WTC11 (cell line): ENCODE results near the gene TNPO1. TPM values are rescaled to one million over a fixed set of nuclear protein-coding genes. Genes with fewer than 3 reads are reported as not detected.
"Not testable (repeated sequence)": the region's sequence is repeated elsewhere in the genome, so short reads cannot be mapped to it uniquely, and the experiment has no call there.

Experiments used
- ATAC-seq: fragments of 200-7000 bp; cut with Tn5 transposase; 2 replicates; pipeline ENCODE4 v1.10.0; 2021; ENCODE audit warnings: mild to moderate bottlenecking, moderate library complexity
- CTCF ChIA-PET: fragments of 300-600 bp; sonication (Branson Sonifier 250); formaldehyde crosslinking; loops from one replicate; lab custom pipeline; 2021; ENCODE audit warnings: antibody characterized with exemption; lab: Charles Lee
- POLR2A ChIA-PET: fragments of 350-600 bp; sonication (Branson Sonifier 250); formaldehyde crosslinking; loops from one replicate; lab custom pipeline; 2021; ENCODE audit warnings: antibody characterized with exemption; lab: Charles Lee
- DNase-seq: peaks from one replicate; pipeline ENCODE4 v3.0.0; 2021; ENCODE audit warnings: low spot score
- H3K27ac Mint-ChIP-seq: 2 replicates; pipeline ENCODE4 v1.8.0; 2021; ENCODE audit warnings: mixed read lengths
- H3K27me3 Mint-ChIP-seq: 2 replicates; pipeline ENCODE4 v1.8.0; 2021; ENCODE audit warnings: low read depth, mild to moderate bottlenecking, moderate library complexity, mixed read lengths
- H3K36me3 Mint-ChIP-seq: 2 replicates; pipeline ENCODE4 v1.8.0; 2021; ENCODE audit warnings: mixed read lengths
- H3K4me1 Mint-ChIP-seq: 2 replicates; pipeline ENCODE4 v1.8.0; 2022; ENCODE audit warnings: mixed read lengths
- H3K4me3 Mint-ChIP-seq: 2 replicates; pipeline ENCODE4 v1.8.0; 2021; ENCODE audit warnings: mild to moderate bottlenecking, moderate library complexity, mixed read lengths
- H3K9me3 Mint-ChIP-seq: 2 replicates; pipeline ENCODE4 v1.8.0; 2021; ENCODE audit warnings: mixed read lengths
- CBFB ChIP-seq: sonication (generic); formaldehyde crosslinking; IDR thresholded peaks from 2 replicates; pipeline ENCODE4 v1.8.1; 2022; ENCODE audit warnings: mild to moderate bottlenecking, low read depth, missing genetic modification reagents
- CREB1 ChIP-seq: sonication (generic); formaldehyde crosslinking; IDR thresholded peaks from 2 replicates; pipeline ENCODE4 v1.8.0; 2023; ENCODE audit warnings: mild to moderate bottlenecking, missing genetic modification reagents
- FOXP1 ChIP-seq: sonication (generic); formaldehyde crosslinking; IDR thresholded peaks from 2 replicates; pipeline ENCODE4 v1.8.0; 2022; ENCODE audit warnings: missing genetic modification reagents, mild to moderate bottlenecking, moderate library complexity, borderline replicate concordance
- GABPB1 ChIP-seq: sonication (generic); formaldehyde crosslinking; IDR thresholded peaks from 2 replicates; pipeline ENCODE4 v1.8.1; 2023; ENCODE audit warnings: mild to moderate bottlenecking, missing genetic modification reagents
- GRHL2 ChIP-seq: fragments of 250-450 bp; sonication (Bioruptor Pico); IDR thresholded peaks from 2 replicates; pipeline ENCODE4 v1.8.0; 2022; ENCODE audit warnings: mild to moderate bottlenecking, moderate library complexity; ENCODE audit not compliant: insufficient replicate concordance, severe bottlenecking
- HMGA2 ChIP-seq: fragments of 250-450 bp; sonication (Bioruptor Pico); IDR thresholded peaks from 2 replicates; pipeline ENCODE4 v1.4.0; 2021; ENCODE audit warnings: mild to moderate bottlenecking, moderate library complexity
- NFYB ChIP-seq: sonication (generic); formaldehyde crosslinking; conservative IDR thresholded peaks from 2 replicates; pipeline ENCODE4 v1.8.0; 2022; ENCODE audit warnings: low read depth, missing genetic modification reagents
- NR2C2 ChIP-seq: sonication (generic); formaldehyde crosslinking; IDR thresholded peaks from 2 replicates; pipeline ENCODE4 v1.8.0; 2022; ENCODE audit warnings: mild to moderate bottlenecking, missing genetic modification reagents
- OVOL2 ChIP-seq: fragments of 250-450 bp; sonication (Bioruptor Pico); IDR thresholded peaks from 2 replicates; pipeline ENCODE4 v1.9.0; 2021; ENCODE audit warnings: mild to moderate bottlenecking, borderline replicate concordance
- TP53 ChIP-seq: sonication (generic); formaldehyde crosslinking; IDR thresholded peaks from 2 replicates; pipeline ENCODE4 v1.8.1; 2023; ENCODE audit warnings: mild to moderate bottlenecking, missing genetic modification reagents
- ZMAT4 ChIP-seq: fragments of 250-450 bp; sonication (Bioruptor Pico); IDR thresholded peaks from 2 replicates; pipeline ENCODE4 v1.9.0; 2021; ENCODE audit warnings: mild to moderate bottlenecking
- ZNF317 ChIP-seq: sonication (generic); formaldehyde crosslinking; IDR thresholded peaks from 2 replicates; pipeline ENCODE4 v1.8.1; 2023; ENCODE audit warnings: low read depth, mild to moderate bottlenecking, moderate library complexity, missing genetic modification reagents, borderline replicate concordance
- ZNF416 ChIP-seq: fragments of 250-450 bp; sonication (Bioruptor Pico); IDR thresholded peaks from 2 replicates; pipeline ENCODE4 v1.9.0; 2021; ENCODE audit warnings: mild to moderate bottlenecking, inconsistent platforms
- ZNF423 ChIP-seq: fragments of 250-450 bp; sonication (Bioruptor Pico); IDR thresholded peaks from 2 replicates; pipeline ENCODE4 v2.1.2; 2022; ENCODE audit warnings: mild to moderate bottlenecking, moderate library complexity
- total RNA-seq: library from RNA; stranded (reverse); gene quantifications from 3 replicates; pipeline ENCODE4 v1.2.3, GENCODE V29; 2021
- TF ChIP-seq, protein P1 (sequence below): sonication (generic); formaldehyde crosslinking; IDR thresholded peaks from 2 replicates; pipeline ENCODE4 v1.8.0; 2022; ENCODE audit warnings: mild to moderate bottlenecking, missing genetic modification reagents
- TF ChIP-seq, protein P2 (sequence below): fragments of 250-450 bp; sonication (Bioruptor Pico); IDR thresholded peaks from 2 replicates; pipeline ENCODE4 v1.8.0; 2021; ENCODE audit warnings: mild to moderate bottlenecking
- TF ChIP-seq, protein P3 (sequence below): sonication (generic); formaldehyde crosslinking; IDR thresholded peaks from 2 replicates; pipeline ENCODE4 v1.8.0; 2022; ENCODE audit warnings: mild to moderate bottlenecking, missing genetic modification reagents
- TF ChIP-seq, protein P4 (sequence below): sonication (generic); formaldehyde crosslinking; IDR thresholded peaks from 2 replicates; pipeline ENCODE4 v1.8.0; 2023; ENCODE audit warnings: missing genetic modification reagents, mild to moderate bottlenecking, borderline replicate concordance

TNPO1 gene
- total RNA-seq, 1 experiment from 2014 or later, result 150 TPM

DNA sequence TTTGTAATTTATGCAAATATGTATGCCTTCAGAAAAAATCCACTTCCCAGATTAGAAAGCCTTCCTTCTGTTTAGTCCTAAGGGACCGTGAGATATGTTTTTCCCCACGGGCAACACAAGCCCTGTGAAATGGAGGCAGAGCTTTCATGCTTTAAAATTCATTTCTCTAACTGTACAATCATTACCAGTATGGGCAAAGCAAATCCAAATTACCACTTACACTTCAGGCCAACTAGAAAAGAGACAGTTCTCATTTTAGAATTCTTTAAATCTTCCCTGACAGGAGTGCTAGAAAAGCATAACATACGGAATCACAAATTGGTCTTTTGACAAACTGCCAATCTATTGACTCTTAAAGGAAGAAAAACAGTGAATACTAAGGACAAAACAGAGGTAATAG lies 20.5 kb upstream of the TNPO1 start (continued):
- TF ChIP-seq ZNF423 (CRISPR knock-in tag), result no peak
- TF ChIP-seq, protein P1, sequence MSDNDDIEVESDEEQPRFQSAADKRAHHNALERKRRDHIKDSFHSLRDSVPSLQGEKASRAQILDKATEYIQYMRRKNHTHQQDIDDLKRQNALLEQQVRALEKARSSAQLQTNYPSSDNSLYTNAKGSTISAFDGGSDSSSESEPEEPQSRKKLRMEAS, result no peak
- TF ChIP-seq ZNF317, result no peak
- no peak for TF ChIP-seq HMGA2 (CRISPR knock-in tag)
- TF ChIP-seq, protein P2, sequence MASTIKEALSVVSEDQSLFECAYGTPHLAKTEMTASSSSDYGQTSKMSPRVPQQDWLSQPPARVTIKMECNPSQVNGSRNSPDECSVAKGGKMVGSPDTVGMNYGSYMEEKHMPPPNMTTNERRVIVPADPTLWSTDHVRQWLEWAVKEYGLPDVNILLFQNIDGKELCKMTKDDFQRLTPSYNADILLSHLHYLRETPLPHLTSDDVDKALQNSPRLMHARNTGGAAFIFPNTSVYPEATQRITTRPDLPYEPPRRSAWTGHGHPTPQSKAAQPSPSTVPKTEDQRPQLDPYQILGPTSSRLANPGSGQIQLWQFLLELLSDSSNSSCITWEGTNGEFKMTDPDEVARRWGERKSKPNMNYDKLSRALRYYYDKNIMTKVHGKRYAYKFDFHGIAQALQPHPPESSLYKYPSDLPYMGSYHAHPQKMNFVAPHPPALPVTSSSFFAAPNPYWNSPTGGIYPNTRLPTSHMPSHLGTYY (CRISPR knock-in tag), result no peak
- TF ChIP-seq TP53 (CRISPR knock-in tag), result no peak
- TF ChIP-seq OVOL2 (CRISPR knock-in tag), result no peak
- TF ChIP-seq CBFB (CRISPR knock-in tag), result no peak
- no peak for TF ChIP-seq GABPB1 (CRISPR knock-in tag)

DNA sequence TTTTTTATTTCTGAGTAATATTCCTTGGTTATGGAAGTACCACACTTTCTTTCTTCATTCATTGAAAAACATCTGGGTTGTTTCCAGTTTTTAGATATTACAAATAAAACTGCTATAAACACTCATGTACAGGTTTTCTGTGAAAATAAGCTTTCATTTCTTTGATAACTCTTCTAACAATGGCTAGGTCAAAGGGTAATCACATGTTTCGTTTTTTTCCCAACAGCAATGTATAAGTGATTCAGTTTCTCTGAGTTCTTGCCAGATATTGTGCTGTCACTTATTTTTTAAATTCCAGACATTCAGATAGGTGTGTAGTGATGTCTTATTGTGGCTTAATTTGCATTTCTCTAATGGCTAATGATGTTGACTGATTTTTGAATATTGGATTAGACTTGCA lies 16.7 kb upstream of the TNPO1 start:
- DNase-seq (no peak), ATAC-seq (no peak)
- H3K36me3 Mint-ChIP-seq, result no peaks in the 10 kb centered on the region
- ChIA-PET CTCF (no interaction called here), POLR2A (no interaction called here)
- no peaks in the 10 kb centered on the region for H3K4me1 Mint-ChIP-seq
- H3K27me3 Mint-ChIP-seq, result no peaks in the 10 kb centered on the region
- H3K9me3 Mint-ChIP-seq, result peaks cover 2% of the 10 kb centered on the region
- no peak overlapping the region for H3K27ac Mint-ChIP-seq
- H3K4me3 Mint-ChIP-seq, result no peak overlapping the region
- TF ChIP-seq CREB1 (CRISPR knock-in tag), result no peak
- TF ChIP-seq FOXP1 (CRISPR knock-in tag), result no peak
- TF ChIP-seq TP53 (CRISPR knock-in tag), result no peak
- TF ChIP-seq NFYB (CRISPR knock-in tag), result no peak
- no peak for TF ChIP-seq ZNF416 (CRISPR knock-in tag)
- TF ChIP-seq, protein P3, sequence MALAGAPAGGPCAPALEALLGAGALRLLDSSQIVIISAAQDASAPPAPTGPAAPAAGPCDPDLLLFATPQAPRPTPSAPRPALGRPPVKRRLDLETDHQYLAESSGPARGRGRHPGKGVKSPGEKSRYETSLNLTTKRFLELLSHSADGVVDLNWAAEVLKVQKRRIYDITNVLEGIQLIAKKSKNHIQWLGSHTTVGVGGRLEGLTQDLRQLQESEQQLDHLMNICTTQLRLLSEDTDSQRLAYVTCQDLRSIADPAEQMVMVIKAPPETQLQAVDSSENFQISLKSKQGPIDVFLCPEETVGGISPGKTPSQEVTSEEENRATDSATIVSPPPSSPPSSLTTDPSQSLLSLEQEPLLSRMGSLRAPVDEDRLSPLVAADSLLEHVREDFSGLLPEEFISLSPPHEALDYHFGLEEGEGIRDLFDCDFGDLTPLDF (CRISPR knock-in tag), result no peak
- TF ChIP-seq GRHL2 (CRISPR knock-in tag), result no peak

DNA sequence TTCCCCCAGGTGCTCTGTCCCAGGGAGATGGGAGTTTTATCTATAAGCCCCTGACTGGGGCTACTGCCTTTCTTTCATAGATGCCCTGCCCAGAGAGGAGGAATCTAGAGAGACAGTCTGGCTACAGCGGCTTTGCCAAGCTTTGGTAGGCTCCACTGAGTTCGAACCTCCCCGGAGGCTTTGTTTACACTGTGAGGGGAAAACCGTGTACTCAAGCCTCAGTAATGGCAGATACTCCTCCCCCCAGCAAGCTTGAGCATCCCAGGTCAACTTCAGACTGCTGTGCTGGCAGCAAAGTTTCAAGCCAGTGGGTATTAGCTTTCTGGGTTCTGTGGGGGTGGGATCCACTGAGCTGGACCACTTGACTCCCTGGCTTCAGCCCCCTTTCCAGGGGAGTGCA lies 7.8 kb upstream of the TNPO1 start:
- H3K36me3 Mint-ChIP-seq, H3K27me3 Mint-ChIP-seq, H3K4me3 Mint-ChIP-seq, ATAC-seq, DNase-seq, H3K27ac Mint-ChIP-seq, H3K4me1 Mint-ChIP-seq, POLR2A ChIA-PET: not testable (repeated sequence)
- H3K9me3 Mint-ChIP-seq, result peaks cover 15% of the 10 kb centered on the region
- CTCF ChIA-PET, result interaction anchor here (1.3 kb wide), 1 partner anchor 198 kb away, joined by 4 read pairs; no protein-coding TSS in a partner anchor

DNA sequence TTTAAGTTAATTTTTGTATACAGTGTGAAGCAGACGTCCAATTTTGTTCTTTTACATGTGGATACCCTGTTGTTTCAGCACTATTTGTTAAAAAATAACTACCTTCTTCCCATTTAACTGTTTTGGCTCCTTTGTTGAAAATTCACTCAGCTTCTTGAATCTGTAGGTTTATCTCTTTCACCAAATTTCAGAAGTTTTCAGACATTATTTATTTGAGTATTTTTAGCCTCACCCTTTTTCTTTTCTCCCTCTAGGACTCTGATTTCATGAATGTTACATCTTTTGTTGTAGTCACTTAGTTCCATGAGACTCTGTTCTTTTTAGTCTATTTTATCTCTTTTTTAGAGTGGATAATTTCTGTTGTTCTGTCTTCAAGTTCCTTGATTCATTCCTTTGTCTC lies 4.6 kb upstream of the TNPO1 start:
- Mint-ChIP-seq H3K36me3 (no peaks in the 10 kb centered on the region), H3K27ac (no peak overlapping the region), H3K27me3 (no peaks in the 10 kb centered on the region), H3K9me3 (peaks cover 5% of the 10 kb centered on the region), H3K4me3 (no peak overlapping the region), H3K4me1 (0 out of 2 replicates have a peak, but pooled peaks cover 3% of the 10 kb centered on the region)
- no peak for TF ChIP-seq ZMAT4
- no peak for TF ChIP-seq ZNF423 (CRISPR knock-in tag)
- DNase-seq (no peak), ATAC-seq (no peak)
- CTCF ChIA-PET, result no interaction called here
- POLR2A ChIA-PET, result no interaction called here

DNA sequence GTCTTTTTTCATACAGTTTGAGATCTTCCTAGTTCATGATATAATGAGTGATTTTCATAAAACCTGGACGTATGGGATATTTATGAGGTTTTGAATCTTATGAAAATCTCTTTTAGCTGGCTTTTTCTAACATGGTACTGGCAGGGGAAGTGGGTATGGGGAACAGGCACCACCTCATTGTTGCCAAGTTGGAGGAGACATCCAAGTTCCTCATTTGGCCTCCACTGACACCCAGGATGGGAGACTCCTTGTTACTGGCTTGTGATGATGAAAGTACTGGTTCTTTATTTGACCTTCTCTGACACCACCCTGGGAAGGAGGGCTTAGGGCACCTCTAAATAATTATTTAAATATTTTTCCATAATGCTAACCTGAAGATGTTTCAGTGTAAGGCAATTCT lies 4.0 kb upstream of the TNPO1 start:
- Mint-ChIP-seq H3K27me3 (no peaks in the 10 kb centered on the region), H3K36me3 (no peaks in the 10 kb centered on the region), H3K9me3 (peaks cover 5% of the 10 kb centered on the region), H3K4me3 (no peak overlapping the region), H3K27ac (no peak overlapping the region), H3K4me1 (peaks cover 6% of the 10 kb centered on the region; the same call in 1 of the 2 replicates)
- DNase-seq (no peak), ATAC-seq (no peak)
- CTCF ChIA-PET, result no interaction called here
- TF ChIP-seq, protein P1, result no peak
- TF ChIP-seq NR2C2 (CRISPR knock-in tag), result no peak
- TF ChIP-seq, protein P4, sequence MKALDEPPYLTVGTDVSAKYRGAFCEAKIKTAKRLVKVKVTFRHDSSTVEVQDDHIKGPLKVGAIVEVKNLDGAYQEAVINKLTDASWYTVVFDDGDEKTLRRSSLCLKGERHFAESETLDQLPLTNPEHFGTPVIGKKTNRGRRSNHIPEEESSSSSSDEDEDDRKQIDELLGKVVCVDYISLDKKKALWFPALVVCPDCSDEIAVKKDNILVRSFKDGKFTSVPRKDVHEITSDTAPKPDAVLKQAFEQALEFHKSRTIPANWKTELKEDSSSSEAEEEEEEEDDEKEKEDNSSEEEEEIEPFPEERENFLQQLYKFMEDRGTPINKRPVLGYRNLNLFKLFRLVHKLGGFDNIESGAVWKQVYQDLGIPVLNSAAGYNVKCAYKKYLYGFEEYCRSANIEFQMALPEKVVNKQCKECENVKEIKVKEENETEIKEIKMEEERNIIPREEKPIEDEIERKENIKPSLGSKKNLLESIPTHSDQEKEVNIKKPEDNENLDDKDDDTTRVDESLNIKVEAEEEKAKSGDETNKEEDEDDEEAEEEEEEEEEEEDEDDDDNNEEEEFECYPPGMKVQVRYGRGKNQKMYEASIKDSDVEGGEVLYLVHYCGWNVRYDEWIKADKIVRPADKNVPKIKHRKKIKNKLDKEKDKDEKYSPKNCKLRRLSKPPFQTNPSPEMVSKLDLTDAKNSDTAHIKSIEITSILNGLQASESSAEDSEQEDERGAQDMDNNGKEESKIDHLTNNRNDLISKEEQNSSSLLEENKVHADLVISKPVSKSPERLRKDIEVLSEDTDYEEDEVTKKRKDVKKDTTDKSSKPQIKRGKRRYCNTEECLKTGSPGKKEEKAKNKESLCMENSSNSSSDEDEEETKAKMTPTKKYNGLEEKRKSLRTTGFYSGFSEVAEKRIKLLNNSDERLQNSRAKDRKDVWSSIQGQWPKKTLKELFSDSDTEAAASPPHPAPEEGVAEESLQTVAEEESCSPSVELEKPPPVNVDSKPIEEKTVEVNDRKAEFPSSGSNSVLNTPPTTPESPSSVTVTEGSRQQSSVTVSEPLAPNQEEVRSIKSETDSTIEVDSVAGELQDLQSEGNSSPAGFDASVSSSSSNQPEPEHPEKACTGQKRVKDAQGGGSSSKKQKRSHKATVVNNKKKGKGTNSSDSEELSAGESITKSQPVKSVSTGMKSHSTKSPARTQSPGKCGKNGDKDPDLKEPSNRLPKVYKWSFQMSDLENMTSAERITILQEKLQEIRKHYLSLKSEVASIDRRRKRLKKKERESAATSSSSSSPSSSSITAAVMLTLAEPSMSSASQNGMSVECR, result no peak
- POLR2A ChIA-PET, result no interaction called here
